HG03095 (cell line): Measurements from ENCODE around the gene CKAP2L.
A peak's percentile ranks its signal among the peaks of the same experiment; 100 is the strongest.
"Not testable (repeated sequence)": the region's sequence is repeated elsewhere in the genome, so short reads cannot be mapped to it uniquely, and the experiment has no call there.

Source experiments
- ATAC-seq: cut with Tn5 transposase; IDR thresholded peaks from one replicate; pipeline ENCODE4 v1.9.1; 2021; ENCODE audit warnings: moderate library complexity; ENCODE audit not compliant: unreplicated experiment

The CKAP2L gene

GRCh38 chr2:112710956-112711750 is 53.3 kb downstream of the CKAP2L start:
- ATAC-seq: no peak

GRCh38 chr2:112709703-112710102 is 54.7 kb downstream of the CKAP2L start:
- no peak for ATAC-seq

- ATAC-seq: no peak
Measured at GRCh38 chr2:112708968-112709367, 55.4 kb downstream of the CKAP2L start.

- not testable (repeated sequence) for ATAC-seq
Measured at GRCh38 chr2:112706947-112707346, 57.5 kb downstream of the CKAP2L start.

GRCh38 chr2:112706170-112706664 is 58.2 kb downstream of the CKAP2L start:
- ATAC-seq: peak; percentile 44

GRCh38 chr2:112705575-112705974 is 58.8 kb downstream of the CKAP2L start:
- no peak for ATAC-seq

- no peak for ATAC-seq
Measured at GRCh38 chr2:112703684-112704083, 60.7 kb downstream of the CKAP2L start.

GRCh38 chr2:112701052-112701451 is 63.4 kb downstream of the CKAP2L start:
- ATAC-seq: no peak

- no peak for ATAC-seq
Measured at GRCh38 chr2:112699984-112700667, 64.3 kb downstream of the CKAP2L start.

- no peak for ATAC-seq
Measured at GRCh38 chr2:112698834-112699515, 65.4 kb downstream of the CKAP2L start.

- ATAC-seq: no peak
Measured at GRCh38 chr2:112694182-112694581, 70.2 kb downstream of the CKAP2L start.

GRCh38 chr2:112693596-112693995 is 70.8 kb downstream of the CKAP2L start:
- ATAC-seq: no peak

GRCh38 chr2:112692918-112693317 is 71.5 kb downstream of the CKAP2L start:
- ATAC-seq: no peak

- ATAC-seq: peak; percentile 89
Measured at GRCh38 chr2:112692495-112692911, 71.9 kb downstream of the CKAP2L start.

- ATAC-seq: no peak
Measured at GRCh38 chr2:112691881-112692281, 72.5 kb downstream of the CKAP2L start.

GRCh38 chr2:112690853-112691401 is 73.5 kb downstream of the CKAP2L start:
- ATAC-seq: peak; percentile 45

GRCh38 chr2:112688086-112688880 is 76.1 kb downstream of the CKAP2L start:
- no peak for ATAC-seq

- no peak for ATAC-seq
Measured at GRCh38 chr2:112687522-112687921, 76.9 kb downstream of the CKAP2L start.
